GM23338 (cell line): ENCODE results near the gene SKP1.

Experiments
- CREB1 ChIP-seq: fragments of 250-450 bp; sonication (Bioruptor Pico); IDR thresholded peaks from 2 replicates; pipeline ENCODE4 v1.5.0; 2020; ENCODE audit warnings: low read depth, mild to moderate bottlenecking, moderate library complexity
- CTCF ChIP-seq, 2 experiments: fragments of 200-600 bp in 1 of 2; sonication (generic) in 1 of 2; conservative IDR thresholded peaks; 2 replicates each; pipeline versions ENCODE4 v1.5.1 to v1.6.1; 2016 to 2017; ENCODE audit warnings: antibody characterized with exemption in 2 of 2, low read depth in 2 of 2, mild to moderate bottlenecking in 2 of 2, moderate library complexity in 1 of 2
- ETS1 ChIP-seq: IDR thresholded peaks from 2 replicates; pipeline ENCODE4 v1.6.1; 2016; ENCODE audit warnings: antibody characterized with exemption
- EZH2 ChIP-seq: fragments of 200-600 bp; sonication (generic); IDR thresholded peaks from one replicate; pipeline ENCODE4 v1.8.0; 2017; ENCODE audit warnings: antibody characterized with exemption, mild to moderate bottlenecking, low read depth; ENCODE audit not compliant: unreplicated experiment
- EZH2phosphoT487 ChIP-seq: fragments of 200-600 bp; sonication (generic); IDR thresholded peaks from one replicate; pipeline ENCODE4 v1.8.1; 2018; ENCODE audit warnings: antibody characterized with exemption; ENCODE audit not compliant: unreplicated experiment
- JUNB ChIP-seq: IDR thresholded peaks from one replicate; pipeline ENCODE4 v1.6.1; 2016; ENCODE audit warnings: antibody characterized with exemption; ENCODE audit not compliant: unreplicated experiment
- NANOG ChIP-seq: IDR thresholded peaks from 2 replicates; pipeline ENCODE4 v1.6.1; 2016; ENCODE audit warnings: antibody characterized with exemption, borderline replicate concordance
- POLR2AphosphoS5 ChIP-seq: IDR thresholded peaks from 2 replicates; pipeline ENCODE4 v1.6.1; 2016; ENCODE audit warnings: antibody characterized with exemption, low read depth
- REST ChIP-seq: IDR thresholded peaks from one replicate; pipeline ENCODE4 v1.6.1; 2018; ENCODE audit warnings: antibody characterized with exemption; ENCODE audit not compliant: unreplicated experiment
- STAT1 ChIP-seq: IDR thresholded peaks from one replicate; pipeline ENCODE4 v1.6.1; 2016; ENCODE audit warnings: antibody characterized with exemption; ENCODE audit not compliant: unreplicated experiment
- ZNF114 ChIP-seq: fragments of 250-450 bp; sonication (Bioruptor Pico); IDR thresholded peaks from 2 replicates; pipeline ENCODE4 v1.5.0; 2020; ENCODE audit warnings: mild to moderate bottlenecking, moderate library complexity
- ZNF331 ChIP-seq: fragments of 250-450 bp; sonication (Bioruptor Pico); IDR thresholded peaks from 2 replicates; pipeline ENCODE4 v1.5.0; 2020; ENCODE audit warnings: low read depth, mild to moderate bottlenecking, moderate library complexity
- ZNF462 ChIP-seq: fragments of 250-450 bp; sonication (Bioruptor Pico); IDR thresholded peaks from 2 replicates; pipeline ENCODE4 v1.5.0; 2020; ENCODE audit warnings: mild to moderate bottlenecking, moderate library complexity

GRCh38 chr5:134135091-134135655 is 41.6 kb downstream of the SKP1 start:
- TF ChIP-seq CTCF (conservative IDR thresholded peaks at IDR 0.05; ENCODE audit: low read depth in 2 of 2) (no peak), REST (no peak), POLR2AphosphoS5 (no peak), EZH2 (no peak), CREB1 (CRISPR knock-in tag) (no peak), ZNF114 (no peak), NANOG (no peak), EZH2phosphoT487 (no peak), ZNF462 (CRISPR knock-in tag) (no peak), JUNB (no peak), ETS1 (no peak), ZNF331 (CRISPR knock-in tag) (no peak), STAT1 (no peak)
